B cell (primary cell): ENCODE results near the gene ADAMTS19. TPM values are rescaled to one million over a fixed set of nuclear protein-coding genes. Genes with fewer than 3 reads are reported as not detected.

Source experiments
- ATAC-seq: fragments of 200-7000 bp; cut with Tn5 transposase; one replicate; pipeline ENCODE4 v1.10.0; 2021; ENCODE audit warnings: low read depth, mild to moderate bottlenecking, moderate number of reproducible peaks, moderate library complexity
- CTCF ChIA-PET: fragments of 350-600 bp; sonication (Branson Sonifier 250); formaldehyde crosslinking; loops from one replicate; lab custom pipeline; 2021; ENCODE audit warnings: antibody characterized with exemption, inconsistent platforms; lab: Charles Lee
- POLR2A ChIA-PET: fragments of 350-600 bp; sonication (Branson Sonifier 250); formaldehyde crosslinking; loops from one replicate; lab custom pipeline; 2021; ENCODE audit warnings: antibody characterized with exemption; lab: Charles Lee
- DNase-seq: peaks from one replicate; pipeline ENCODE4 v3.0.0; 2013
- H2AFZ ChIP-seq: 2 replicates; pipeline ENCODE4 v1.6.1; 2012; ENCODE audit warnings: mild to moderate bottlenecking, low read depth, low read length; ENCODE audit not compliant: insufficient read depth, poor library complexity, severe bottlenecking
- H3K27ac ChIP-seq, 2 donors: 1 replicate in 1 of 2; 2 replicates in 1 of 2; pipeline ENCODE4 v1.5.1; 2012 to 2013; ENCODE audit warnings: low read length in 2 of 2, mild to moderate bottlenecking in 2 of 2, moderate library complexity in 1 of 2
- H3K27me3 ChIP-seq, 4 experiments: fragments of 200-600 bp in 1 of 4; sonication (generic) in 1 of 4; replicated peaks in 1 of 4; 1 replicate in 2 of 4; 2 replicates in 2 of 4; pipeline versions ENCODE4 v1.6.1 to v1.7.0; 2013 to 2016; ENCODE audit warnings: low read length in 3 of 4, mild to moderate bottlenecking in 2 of 4, mixed read lengths in 1 of 4, moderate library complexity in 1 of 4; ENCODE audit not compliant: insufficient read depth in 4 of 4, control insufficient read depth in 3 of 4; ENCODE audit errors: control extremely low read depth in 1 of 4
- H3K36me3 ChIP-seq, 2 experiments: replicated peaks in 1 of 2; 1 replicate in 1 of 2; 2 replicates in 1 of 2; pipeline versions ENCODE4 v1.6.1 to v1.7.1; 2013; ENCODE audit warnings: low read length in 1 of 2; ENCODE audit not compliant: insufficient read depth in 2 of 2, control insufficient read depth in 1 of 2; ENCODE audit errors: control extremely low read depth in 1 of 2, extremely low read depth in 1 of 2
- H3K4me1 ChIP-seq, 2 donors: fragments of 200-600 bp in 1 of 2; sonication (generic) in 1 of 2; 1 replicate in 1 of 2; 2 replicates in 1 of 2; pipeline versions ENCODE4 v1.5.1 to v1.6.1; 2013 to 2017; ENCODE audit warnings: low read length in 2 of 2; ENCODE audit not compliant: control insufficient read depth in 2 of 2, insufficient read depth in 2 of 2
- H3K4me2 ChIP-seq: replicated peaks from 2 replicates; pipeline ENCODE3; 2012; ENCODE audit warnings: mild to moderate bottlenecking, low read depth, low read length; ENCODE audit not compliant: poor library complexity, severe bottlenecking
- H3K4me3 ChIP-seq, 5 experiments: fragments of 200-600 bp in 1 of 5; sonication (generic) in 1 of 5; 1 replicate in 3 of 5; 2 replicates in 2 of 5; pipeline versions ENCODE4 v1.5.1 to v1.7.0; 2011 to 2016; ENCODE audit warnings: low read length in 4 of 5, mild to moderate bottlenecking in 4 of 5, low read depth in 2 of 5, control low read depth in 1 of 5, moderate library complexity in 1 of 5; ENCODE audit not compliant: insufficient read depth in 1 of 5; ENCODE audit errors: control extremely low read depth in 1 of 5, extremely low read depth in 1 of 5
- H3K79me2 ChIP-seq: fragments of 200-600 bp; sonication (generic); one replicate; pipeline ENCODE4 v1.6.0; 2016; ENCODE audit warnings: low read length; ENCODE audit not compliant: control insufficient read depth, insufficient read depth
- H3K9ac ChIP-seq: fragments of 200-600 bp; sonication (generic); 2 replicates; pipeline ENCODE4 v1.6.1; 2017; ENCODE audit warnings: mild to moderate bottlenecking, low read length, moderate library complexity
- H3K9me3 ChIP-seq, 3 donors: one replicate each; pipeline versions ENCODE4 v1.6.1 to v1.7.1; 2013; ENCODE audit warnings: low read length in 2 of 3; ENCODE audit not compliant: control insufficient read depth in 2 of 3, insufficient read depth in 1 of 3; ENCODE audit errors: control extremely low read depth in 1 of 3
- H4K20me1 ChIP-seq: 2 replicates; pipeline ENCODE4 v1.6.0; 2012; ENCODE audit warnings: mild to moderate bottlenecking, low read length; ENCODE audit not compliant: insufficient read depth, control insufficient read depth, poor library complexity, severe bottlenecking
- H3K27ac Mint-ChIP-seq: one replicate; pipeline ENCODE4 v1.8.0; 2021; ENCODE audit warnings: mixed read lengths
- H3K27me3 Mint-ChIP-seq: one replicate; pipeline ENCODE4 v1.8.0; 2021; ENCODE audit warnings: mixed read lengths
- H3K4me1 Mint-ChIP-seq: one replicate; pipeline ENCODE4 v1.8.0; 2021; ENCODE audit warnings: mixed read lengths
- H3K4me3 Mint-ChIP-seq: one replicate; pipeline ENCODE4 v1.8.0; 2021; ENCODE audit warnings: mixed read lengths
- H3K9me3 Mint-ChIP-seq: one replicate; pipeline ENCODE4 v1.8.0; 2022; ENCODE audit warnings: mixed read lengths; ENCODE audit not compliant: insufficient read depth
- EZH2 ChIP-seq: IDR thresholded peaks from 2 replicates; pipeline ENCODE4 v1.6.1; 2012; ENCODE audit warnings: borderline replicate concordance, low read depth, mild to moderate bottlenecking, moderate library complexity, low read length; ENCODE audit not compliant: insufficient read depth, poor library complexity, severe bottlenecking
- intact Hi-C: fragments of 100-400 bp; cut with micrococcal nuclease; formaldehyde crosslinking; loops from one replicate; pipeline ENCODE4 v1.10.0; 2022
- polyA plus RNA-seq: library from polyadenylated mRNA; depleted of rRNA; stranded (reverse); fragments of >200 nt; gene quantifications from 2 replicates; pipeline ENCODE4 v1.2.3, GENCODE V29; 2012
- total RNA-seq, 2 donors: library from RNA; stranded (reverse); fragments of 120-200 nt in 1 of 2; gene quantifications; 1 replicate in 1 of 2; 2 replicates in 1 of 2; pipeline versions ENCODE4 v1.2.3 to v1.2.4, GENCODE V29; 2013 to 2022
- TF ChIP-seq, protein P1 (sequence below): fragments of 200-600 bp; IDR thresholded peaks from one replicate; pipeline ENCODE4 v1.8.0; 2022; ENCODE audit warnings: antibody characterized with exemption, mild to moderate bottlenecking

The ADAMTS19 gene
- total and polyA plus RNA-seq, 2 donors (not counting 1 experiment from before 2014, with no cell fraction given), result not detected

- Histone ChIP-seq H3K9ac (no peak overlapping the region), H3K4me3 (no peak overlapping the region), H3K4me2 (no peak overlapping the region), H4K20me1 (no peaks in the 10 kb centered on the region), H3K9me3 (no peaks in the 10 kb centered on the region), H3K4me1 (no peaks in the 10 kb centered on the region), H3K27ac (no peak overlapping the region), H3K79me2 (no peaks in the 10 kb centered on the region), H3K27me3 (no peaks in the 10 kb centered on the region), H3K36me3 (no peaks in the 10 kb centered on the region), H2AFZ (no peak overlapping the region)
- Mint-ChIP-seq H3K4me3 (no peak overlapping the region), H3K9me3 (peaks cover 2% of the 10 kb centered on the region), H3K27me3 (no peaks in the 10 kb centered on the region), H3K27ac (no peak overlapping the region), H3K4me1 (no peaks in the 10 kb centered on the region)
- ATAC-seq (no peak), DNase-seq (no peak)
- TF ChIP-seq, protein P1, sequence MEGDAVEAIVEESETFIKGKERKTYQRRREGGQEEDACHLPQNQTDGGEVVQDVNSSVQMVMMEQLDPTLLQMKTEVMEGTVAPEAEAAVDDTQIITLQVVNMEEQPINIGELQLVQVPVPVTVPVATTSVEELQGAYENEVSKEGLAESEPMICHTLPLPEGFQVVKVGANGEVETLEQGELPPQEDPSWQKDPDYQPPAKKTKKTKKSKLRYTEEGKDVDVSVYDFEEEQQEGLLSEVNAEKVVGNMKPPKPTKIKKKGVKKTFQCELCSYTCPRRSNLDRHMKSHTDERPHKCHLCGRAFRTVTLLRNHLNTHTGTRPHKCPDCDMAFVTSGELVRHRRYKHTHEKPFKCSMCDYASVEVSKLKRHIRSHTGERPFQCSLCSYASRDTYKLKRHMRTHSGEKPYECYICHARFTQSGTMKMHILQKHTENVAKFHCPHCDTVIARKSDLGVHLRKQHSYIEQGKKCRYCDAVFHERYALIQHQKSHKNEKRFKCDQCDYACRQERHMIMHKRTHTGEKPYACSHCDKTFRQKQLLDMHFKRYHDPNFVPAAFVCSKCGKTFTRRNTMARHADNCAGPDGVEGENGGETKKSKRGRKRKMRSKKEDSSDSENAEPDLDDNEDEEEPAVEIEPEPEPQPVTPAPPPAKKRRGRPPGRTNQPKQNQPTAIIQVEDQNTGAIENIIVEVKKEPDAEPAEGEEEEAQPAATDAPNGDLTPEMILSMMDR, result no peak
- TF ChIP-seq EZH2, result no peak
- intact Hi-C loops, result no loop called here
- ChIA-PET POLR2A (no interaction called here), CTCF (no interaction called here)
Measured at GRCh38 chr5:129696636-129697035, 236.5 kb downstream of the ADAMTS19 start.

- Histone ChIP-seq H3K4me3 (no peak overlapping the region), H3K4me2 (no peak overlapping the region), H3K36me3 (no peaks in the 10 kb centered on the region), H3K79me2 (no peaks in the 10 kb centered on the region), H4K20me1 (no peaks in the 10 kb centered on the region), H3K27me3 (no peaks in the 10 kb centered on the region), H3K9ac (no peak overlapping the region), H3K4me1 (no peaks in the 10 kb centered on the region), H3K27ac (no peak overlapping the region), H2AFZ (no peak overlapping the region), H3K9me3 (no peaks in the 10 kb centered on the region)
- POLR2A ChIA-PET, result no interaction called here
- intact Hi-C loops, result no loop called here
- Mint-ChIP-seq H3K4me3 (no peak overlapping the region), H3K9me3 (peaks cover 2% of the 10 kb centered on the region), H3K27me3 (no peaks in the 10 kb centered on the region), H3K27ac (no peak overlapping the region), H3K4me1 (no peaks in the 10 kb centered on the region)
- ATAC-seq (no peak), DNase-seq (no peak)
- TF ChIP-seq, protein P1, result no peak
- TF ChIP-seq EZH2, result no peak
- CTCF ChIA-PET, result no interaction called here
Measured at GRCh38 chr5:129698661-129699060, 238.6 kb downstream of the ADAMTS19 start.
